IMR-90 (cell line): Measurements from ENCODE around the gene EYS. TPM values are rescaled to one million over a fixed set of nuclear protein-coding genes. Genes with fewer than 3 reads are reported as not detected.

ENCODE experiments used
- ATAC-seq: fragments of 200-7000 bp; cut with Tn5 transposase; 2 replicates; pipeline ENCODE4 v1.9.1; 2020; ENCODE audit warnings: low read depth, mild to moderate bottlenecking, moderate library complexity
- BruUV-seq: library from RNA; stranded (reverse); fragments of 400-500 nt; replicated peaks from 2 replicates; lab custom pipeline; 2021; lab: Mats Ljungman, UMichigan
- CTCF ChIA-PET: fragments of 300-600 bp; formaldehyde crosslinking; extraction: SDS; loops from one replicate; lab custom pipeline; 2021; ENCODE audit warnings: antibody characterized with exemption; lab: Yijun Ruan, JAX
- POLR2A ChIA-PET: fragments of 300-600 bp; sonication (Branson Sonifier 250); formaldehyde crosslinking; loops from one replicate; lab custom pipeline; 2022; ENCODE audit warnings: antibody characterized with exemption; ENCODE audit not compliant: unreplicated experiment; lab: Charles Lee
- DNase-seq: peaks from one replicate; pipeline ENCODE4 v3.0.0; 2013
- H2AFZ ChIP-seq: replicated peaks from 2 replicates; pipeline ENCODE3; 2013; ENCODE audit warnings: low read length, mild to moderate bottlenecking; ENCODE audit not compliant: poor library complexity
- H2AK5ac ChIP-seq: 2 replicates; pipeline ENCODE4 v1.6.1; 2013; ENCODE audit warnings: low read depth, low read length, inconsistent platforms
- H2AK9ac ChIP-seq: replicated peaks from 2 replicates; pipeline ENCODE3; 2013; ENCODE audit warnings: mild to moderate bottlenecking, low read depth, low read length, moderate library complexity; ENCODE audit not compliant: poor library complexity
- H2BK120ac ChIP-seq: 2 replicates; pipeline ENCODE4 v1.6.1; 2013; ENCODE audit warnings: low read depth, low read length, inconsistent platforms
- H2BK15ac ChIP-seq: 3 replicates; pipeline ENCODE4 v1.6.1; 2013; ENCODE audit warnings: low read depth, low read length, inconsistent platforms
- H2BK20ac ChIP-seq: 2 replicates; pipeline ENCODE4 v1.6.1; 2013; ENCODE audit warnings: low read depth, mild to moderate bottlenecking, inconsistent platforms, low read length, moderate library complexity
- H2BK5ac ChIP-seq: 2 replicates; pipeline ENCODE4 v1.6.1; 2013; ENCODE audit warnings: mild to moderate bottlenecking, low read depth, low read length, inconsistent platforms; ENCODE audit not compliant: poor library complexity, severe bottlenecking
- H3K14ac ChIP-seq: replicated peaks from 2 replicates; pipeline ENCODE4 v1.6.1; 2013; ENCODE audit warnings: low read depth, low read length, inconsistent platforms
- H3K18ac ChIP-seq: 2 replicates; pipeline ENCODE4 v1.6.1; 2013; ENCODE audit warnings: low read depth, low read length, control low read depth
- H3K23ac ChIP-seq: 2 replicates; pipeline ENCODE4 v1.6.1; 2013; ENCODE audit warnings: low read depth, low read length, inconsistent platforms
- H3K27ac ChIP-seq: 2 replicates; pipeline ENCODE4 v1.5.1; 2013; ENCODE audit warnings: mild to moderate bottlenecking, control low read depth, low read length; ENCODE audit not compliant: insufficient read depth
- H3K27me3 ChIP-seq: 2 replicates; pipeline ENCODE4 v1.6.1; 2013; ENCODE audit warnings: low read length; ENCODE audit not compliant: control insufficient read depth, insufficient read depth
- H3K36me3 ChIP-seq: 2 replicates; pipeline ENCODE4 v1.6.1; 2013; ENCODE audit warnings: low read length, mixed read lengths; ENCODE audit not compliant: control insufficient read depth, insufficient read depth
- H3K4ac ChIP-seq: 2 replicates; pipeline ENCODE4 v1.6.1; 2013; ENCODE audit warnings: low read depth, low read length, inconsistent platforms
- H3K4me1 ChIP-seq: 2 replicates; pipeline ENCODE4 v1.6.1; 2013; ENCODE audit warnings: low read length, mixed read lengths; ENCODE audit not compliant: control insufficient read depth, insufficient read depth
- H3K4me2 ChIP-seq: 2 replicates; pipeline ENCODE4 v1.6.1; 2013; ENCODE audit warnings: low read depth, mild to moderate bottlenecking, control low read depth, low read length, moderate library complexity
- H3K4me3 ChIP-seq: 2 replicates; pipeline ENCODE4 v1.5.1; 2013; ENCODE audit warnings: low read depth, mild to moderate bottlenecking, control low read depth, low read length, moderate library complexity; ENCODE audit not compliant: insufficient read depth
- H3K56ac ChIP-seq: 2 replicates; pipeline ENCODE4 v1.6.1; 2013; ENCODE audit warnings: low read length, inconsistent platforms; ENCODE audit not compliant: insufficient read depth; ENCODE audit errors: extremely low read depth
- H3K79me1 ChIP-seq, 2 experiments: 2 replicates each; pipeline ENCODE4 v1.6.1; 2013; ENCODE audit warnings: low read length in 2 of 2, inconsistent platforms in 1 of 2, low read depth in 1 of 2
- H3K9ac ChIP-seq: 2 replicates; pipeline ENCODE4 v1.6.1; 2013; ENCODE audit warnings: low read depth, low read length, control low read depth
- H3K9me1 ChIP-seq: 2 replicates; pipeline ENCODE4 v1.6.1; 2013; ENCODE audit warnings: low read length, inconsistent platforms; ENCODE audit not compliant: insufficient read depth
- H3K9me3 ChIP-seq: 2 replicates; pipeline ENCODE4 v1.6.1; 2013; ENCODE audit warnings: low read length; ENCODE audit not compliant: control insufficient read depth, insufficient read depth
- H4K20me1 ChIP-seq: 2 replicates; pipeline ENCODE4 v1.6.1; 2013; ENCODE audit warnings: low read length, inconsistent platforms; ENCODE audit not compliant: insufficient read depth
- H4K5ac ChIP-seq: 2 replicates; pipeline ENCODE4 v1.6.1; 2013; ENCODE audit warnings: mild to moderate bottlenecking, low read depth, low read length, control low read depth
- H4K8ac ChIP-seq, 2 experiments: 2 replicates each; pipeline ENCODE4 v1.6.1; 2013; ENCODE audit warnings: low read depth in 2 of 2, low read length in 2 of 2, control low read depth in 1 of 2, inconsistent platforms in 1 of 2
- H4K91ac ChIP-seq: 2 replicates; pipeline ENCODE4 v1.6.1; 2013; ENCODE audit warnings: low read depth, low read length, inconsistent platforms; ENCODE audit not compliant: insufficient read depth
- BHLHE40 ChIP-seq: fragments of 150-350 bp; IDR thresholded peaks from 2 replicates; pipeline ENCODE4 v1.6.1; 2016; ENCODE audit warnings: mild to moderate bottlenecking, low read depth, low read length
- CEBPB ChIP-seq: IDR thresholded peaks from 2 replicates; pipeline ENCODE4 v1.6.1; 2012; ENCODE audit warnings: low read depth, low read length, improper control_type of control experiment
- CHD1 ChIP-seq: IDR thresholded peaks from 2 replicates; pipeline ENCODE4 v1.6.1; 2012; ENCODE audit warnings: low read depth, low read length, improper control_type of control experiment
- FOS ChIP-seq: fragments of 150-350 bp; IDR thresholded peaks from 2 replicates; pipeline ENCODE4 v1.6.1; 2016; ENCODE audit warnings: low read depth, low read length
- MAFK ChIP-seq: IDR thresholded peaks from 2 replicates; pipeline ENCODE4 v1.6.1; 2012; ENCODE audit warnings: low read depth, low read length, improper control_type of control experiment
- MAZ ChIP-seq: IDR thresholded peaks from 2 replicates; pipeline ENCODE4 v1.6.1; 2012; ENCODE audit warnings: low read depth, mild to moderate bottlenecking, low read length, improper control_type of control experiment, moderate library complexity, borderline replicate concordance
- MXI1 ChIP-seq: IDR thresholded peaks from 2 replicates; pipeline ENCODE4 v1.6.1; 2012; ENCODE audit warnings: low read depth, mild to moderate bottlenecking, low read length, moderate library complexity, borderline replicate concordance
- NFE2L2 ChIP-seq: fragments of 150-350 bp; IDR thresholded peaks from 2 replicates; pipeline ENCODE4 v1.6.1; 2016; ENCODE audit warnings: low read depth, mild to moderate bottlenecking, low read length
- POLR2A ChIP-seq: IDR thresholded peaks from 2 replicates; pipeline ENCODE4 v1.6.1; 2012; ENCODE audit warnings: mild to moderate bottlenecking, low read depth, low read length
- RAD21 ChIP-seq: IDR thresholded peaks from 2 replicates; pipeline ENCODE4 v1.6.1; 2012; ENCODE audit warnings: low read length, improper control_type of control experiment
- RCOR1 ChIP-seq: IDR thresholded peaks from 2 replicates; pipeline ENCODE4 v1.6.1; 2012; ENCODE audit warnings: mild to moderate bottlenecking, low read length, improper control_type of control experiment; ENCODE audit not compliant: insufficient replicate concordance
- RFX5 ChIP-seq: IDR thresholded peaks from 2 replicates; pipeline ENCODE4 v1.8.0; 2012; ENCODE audit warnings: low read depth, mild to moderate bottlenecking, low read length, moderate library complexity
- SMC3 ChIP-seq: fragments of 150-350 bp; IDR thresholded peaks from 2 replicates; pipeline ENCODE4 v1.6.1; 2016; ENCODE audit warnings: low read depth, mild to moderate bottlenecking, antibody characterized with exemption, low read length, moderate library complexity
- WGBS, 2 experiments: methylation state at CpG; one replicate each; pipeline versions ENCODE4 v1.1.5 to v1.1.7; 2013; ENCODE audit warnings: missing lambda C conversion rate in 2 of 2; ENCODE audit not compliant: insufficient read length in 1 of 2; ENCODE audit errors: extremely low coverage in 2 of 2; 5-methylcytosine and 5-hydroxymethylcytosine counted together
- dilution Hi-C: fragments of 300-500 bp; cut with HindIII; formaldehyde crosslinking; loops from one replicate; pipeline ENCODE4 v1.14.3; 2018; ENCODE audit warnings: low sequenced_read_pairs; ENCODE audit not compliant: unreplicated experiment
- in situ Hi-C: fragments of 300-500 bp; cut with MboI; formaldehyde crosslinking; loops from 3 replicates; pipeline ENCODE4 v1.14.3; 2019; ENCODE audit warnings: low sequenced_read_pairs, inconsistent platforms, mixed read lengths
- intact Hi-C: fragments of 100-400 bp; cut with micrococcal nuclease; formaldehyde crosslinking; loops from 2 replicates; pipeline ENCODE4 v1.10.0; 2022
- polyA plus RNA-seq, 3 experiments: library from polyadenylated mRNA; depleted of rRNA; stranded (reverse); fragments of >200 nt; gene quantifications; 2 replicates each; pipeline ENCODE4 v1.2.3, GENCODE V29; 2012; ENCODE audit warnings: low replicate concordance in 1 of 3
- total RNA-seq: library from RNA; depleted of rRNA; stranded (reverse); fragments of >200 nt; gene quantifications from 2 replicates; pipeline ENCODE4 v1.2.3, GENCODE V29; 2012
- TF ChIP-seq, protein P1 (sequence below): fragments of 150-350 bp; IDR thresholded peaks from 2 replicates; pipeline ENCODE4 v1.6.1; 2017; ENCODE audit warnings: mild to moderate bottlenecking, antibody characterized with exemption, low read length, low read depth
- TF ChIP-seq, protein P2 (sequence below): fragments of 150-350 bp; IDR thresholded peaks from 2 replicates; pipeline ENCODE4 v1.6.1; 2016; ENCODE audit warnings: low read depth, mild to moderate bottlenecking, low read length, moderate library complexity, borderline replicate concordance
- TF ChIP-seq, protein P3 (sequence below): conservative IDR thresholded peaks from 2 replicates; pipeline ENCODE4 v1.5.1; 2012; ENCODE audit warnings: mild to moderate bottlenecking, low read depth, low read length, improper control_type of control experiment

EYS gene
- total and polyA plus RNA-seq, 2 of the 4 experiments (the other 2 are of a cell fraction), result under 0.01 TPM; not detected in 1

DNA sequence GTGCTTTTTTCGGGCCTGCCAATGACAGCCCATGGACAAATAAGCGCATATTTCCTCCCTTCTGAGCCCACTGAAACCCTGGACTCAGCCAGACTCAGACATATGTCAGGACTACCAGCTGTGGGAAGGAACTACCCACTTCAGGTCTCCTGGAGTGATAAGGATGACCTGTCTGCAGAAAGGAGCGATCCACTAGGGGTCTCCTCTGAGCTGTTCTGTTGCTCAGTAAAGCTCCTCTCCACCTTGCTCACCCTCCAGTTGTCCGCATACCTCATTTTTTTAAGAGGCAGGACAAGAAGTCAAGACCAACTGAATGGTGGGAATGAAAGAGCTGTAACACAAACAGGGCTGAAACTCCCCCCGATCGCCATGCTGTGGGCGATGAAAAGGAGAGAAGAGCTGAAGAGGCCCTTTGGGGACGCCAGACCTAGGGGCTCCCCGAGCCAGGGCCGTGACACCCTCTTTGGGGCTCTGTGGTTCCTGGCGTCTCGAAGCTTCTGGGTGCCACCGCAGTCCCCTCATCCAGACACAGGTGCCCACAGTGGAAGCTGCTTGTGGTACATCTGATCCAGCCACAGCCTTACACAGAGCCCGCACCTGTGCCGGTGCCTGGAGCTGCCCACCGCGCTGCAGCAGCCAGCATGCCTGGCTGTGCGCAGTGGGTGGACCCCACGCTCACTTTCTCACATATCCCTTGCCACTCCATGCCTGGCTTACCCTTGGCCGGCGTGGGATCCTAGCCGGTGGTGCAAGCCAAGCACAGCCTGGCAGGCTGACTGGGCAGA, 68.8 kb downstream of the EYS start:
- H3K4me2 ChIP-seq, result no peak overlapping the region
- H4K91ac ChIP-seq, result no peak overlapping the region
- in situ Hi-C loops (no loop called here), dilution Hi-C loops (no loop called here), intact Hi-C loops (no loop called here)
- no TSS peak for BruUV-seq
- DNase-seq, result no peak
- H2BK20ac ChIP-seq, result no peak overlapping the region
- no peak overlapping the region for H2AK5ac ChIP-seq
- H3K9me1 ChIP-seq, result no peaks in the 10 kb centered on the region
- no peak overlapping the region for H3K23ac ChIP-seq
- H2BK5ac ChIP-seq, result no peak overlapping the region
- ChIA-PET POLR2A (no interaction called here), CTCF (no interaction called here)
- H4K5ac ChIP-seq, result no peak overlapping the region
- no peak overlapping the region for H3K27ac ChIP-seq
- no peak overlapping the region for H3K9ac ChIP-seq
- no peaks in the 10 kb centered on the region for H3K4me1 ChIP-seq
- H3K79me1 ChIP-seq, result no peaks in the 10 kb centered on the region
- no peak overlapping the region for H2AK9ac ChIP-seq
- peaks cover 2% of the 10 kb centered on the region; the same call in 1 of the 2 replicates for H3K9me3 ChIP-seq
- H4K8ac ChIP-seq, result no peak overlapping the region
- TF ChIP-seq, protein P1, sequence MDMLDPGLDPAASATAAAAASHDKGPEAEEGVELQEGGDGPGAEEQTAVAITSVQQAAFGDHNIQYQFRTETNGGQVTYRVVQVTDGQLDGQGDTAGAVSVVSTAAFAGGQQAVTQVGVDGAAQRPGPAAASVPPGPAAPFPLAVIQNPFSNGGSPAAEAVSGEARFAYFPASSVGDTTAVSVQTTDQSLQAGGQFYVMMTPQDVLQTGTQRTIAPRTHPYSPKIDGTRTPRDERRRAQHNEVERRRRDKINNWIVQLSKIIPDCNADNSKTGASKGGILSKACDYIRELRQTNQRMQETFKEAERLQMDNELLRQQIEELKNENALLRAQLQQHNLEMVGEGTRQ, result no peak
- TF ChIP-seq POLR2A (no peak), MXI1 (no peak), MAZ (no peak), FOS (no peak), CHD1 (no peak), RAD21 (no peak), RCOR1 (no peak), MAFK (no peak), BHLHE40 (no peak), NFE2L2 (no peak), RFX5 (no peak), CEBPB (no peak), SMC3 (no peak)
- TF ChIP-seq, protein P2, sequence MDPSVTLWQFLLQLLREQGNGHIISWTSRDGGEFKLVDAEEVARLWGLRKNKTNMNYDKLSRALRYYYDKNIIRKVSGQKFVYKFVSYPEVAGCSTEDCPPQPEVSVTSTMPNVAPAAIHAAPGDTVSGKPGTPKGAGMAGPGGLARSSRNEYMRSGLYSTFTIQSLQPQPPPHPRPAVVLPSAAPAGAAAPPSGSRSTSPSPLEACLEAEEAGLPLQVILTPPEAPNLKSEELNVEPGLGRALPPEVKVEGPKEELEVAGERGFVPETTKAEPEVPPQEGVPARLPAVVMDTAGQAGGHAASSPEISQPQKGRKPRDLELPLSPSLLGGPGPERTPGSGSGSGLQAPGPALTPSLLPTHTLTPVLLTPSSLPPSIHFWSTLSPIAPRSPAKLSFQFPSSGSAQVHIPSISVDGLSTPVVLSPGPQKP, result no peak
- TF ChIP-seq, protein P3, sequence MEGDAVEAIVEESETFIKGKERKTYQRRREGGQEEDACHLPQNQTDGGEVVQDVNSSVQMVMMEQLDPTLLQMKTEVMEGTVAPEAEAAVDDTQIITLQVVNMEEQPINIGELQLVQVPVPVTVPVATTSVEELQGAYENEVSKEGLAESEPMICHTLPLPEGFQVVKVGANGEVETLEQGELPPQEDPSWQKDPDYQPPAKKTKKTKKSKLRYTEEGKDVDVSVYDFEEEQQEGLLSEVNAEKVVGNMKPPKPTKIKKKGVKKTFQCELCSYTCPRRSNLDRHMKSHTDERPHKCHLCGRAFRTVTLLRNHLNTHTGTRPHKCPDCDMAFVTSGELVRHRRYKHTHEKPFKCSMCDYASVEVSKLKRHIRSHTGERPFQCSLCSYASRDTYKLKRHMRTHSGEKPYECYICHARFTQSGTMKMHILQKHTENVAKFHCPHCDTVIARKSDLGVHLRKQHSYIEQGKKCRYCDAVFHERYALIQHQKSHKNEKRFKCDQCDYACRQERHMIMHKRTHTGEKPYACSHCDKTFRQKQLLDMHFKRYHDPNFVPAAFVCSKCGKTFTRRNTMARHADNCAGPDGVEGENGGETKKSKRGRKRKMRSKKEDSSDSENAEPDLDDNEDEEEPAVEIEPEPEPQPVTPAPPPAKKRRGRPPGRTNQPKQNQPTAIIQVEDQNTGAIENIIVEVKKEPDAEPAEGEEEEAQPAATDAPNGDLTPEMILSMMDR, result no peak
- H3K36me3 ChIP-seq, result no peaks in the 10 kb centered on the region
- no peak overlapping the region for H2BK15ac ChIP-seq
- H3K4ac ChIP-seq, result no peak overlapping the region
- H3K18ac ChIP-seq, result no peak overlapping the region
- H3K4me3 ChIP-seq, result no peak overlapping the region
- WGBS, 2 experiments, result 85% methylated on average over 4 of the region's 22 CpGs; no CpG with 5 or more reads in 1 of the 2 experiments
- ATAC-seq, result no peak
- H3K56ac ChIP-seq, result no peak overlapping the region
- H2BK120ac ChIP-seq, result no peak overlapping the region
- no peaks in the 10 kb centered on the region for H4K20me1 ChIP-seq
- H2AFZ ChIP-seq, result no peak overlapping the region
- H3K14ac ChIP-seq, result no peak overlapping the region
- H3K27me3 ChIP-seq, result no peaks in the 10 kb centered on the region
